ENCODE results near the gene PTPRK.
"Not testable (repeated sequence)": the region's sequence is repeated elsewhere in the genome, so short reads cannot be mapped to it uniquely, and the experiment has no call there.

PTPRK gene

GRCh38 chr6:127952176-127952575 lies 568.2 kb downstream of the PTPRK start:
- DNase-seq (ENCODE audit: low read depth), result no peak

GRCh38 chr6:127951172-127951917 lies 569.1 kb downstream of the PTPRK start:
- no peak for DNase-seq (ENCODE audit: low read depth)

GRCh38 chr6:127950566-127951145 lies 569.7 kb downstream of the PTPRK start:
- no peak for DNase-seq (ENCODE audit: low read depth)

GRCh38 chr6:127949251-127949650 lies 571.1 kb downstream of the PTPRK start:
- no peak for DNase-seq (ENCODE audit: low read depth)

GRCh38 chr6:127946388-127946787 lies 574.0 kb downstream of the PTPRK start:
- no peak for DNase-seq (ENCODE audit: low read depth)

- DNase-seq (ENCODE audit: low read depth), result no peak
These were observed 574.8 kb downstream of the PTPRK start for GRCh38 chr6:127945434-127946097.

- no peak for DNase-seq (ENCODE audit: low read depth)
These were observed 579.2 kb downstream of the PTPRK start for GRCh38 chr6:127941228-127941627.

GRCh38 chr6:127939442-127940066 lies 580.8 kb downstream of the PTPRK start:
- DNase-seq (ENCODE audit: low read depth), result no peak

GRCh38 chr6:127938701-127939100 lies 581.7 kb downstream of the PTPRK start:
- no peak for DNase-seq (ENCODE audit: low read depth)

- DNase-seq (ENCODE audit: low read depth), result no peak
These were observed 582.7 kb downstream of the PTPRK start for GRCh38 chr6:127937747-127938146.

GRCh38 chr6:127937102-127937501 lies 583.3 kb downstream of the PTPRK start:
- no peak for DNase-seq (ENCODE audit: low read depth)

- DNase-seq (ENCODE audit: low read depth), result no peak
These were observed 585.4 kb downstream of the PTPRK start for GRCh38 chr6:127934956-127935355.

- DNase-seq (ENCODE audit: low read depth), result no peak
These were observed 586.3 kb downstream of the PTPRK start for GRCh38 chr6:127933852-127934840.

- DNase-seq (ENCODE audit: low read depth), result no peak
These were observed 587.3 kb downstream of the PTPRK start for GRCh38 chr6:127933137-127933536.

- DNase-seq (ENCODE audit: low read depth), result no peak
These were observed 587.7 kb downstream of the PTPRK start for GRCh38 chr6:127932708-127933107.

- not testable (repeated sequence) for DNase-seq (ENCODE audit: low read depth)
These were observed 594.0 kb downstream of the PTPRK start for GRCh38 chr6:127926441-127926840.

GRCh38 chr6:127924440-127924839 lies 596.0 kb downstream of the PTPRK start:
- no peak for DNase-seq (ENCODE audit: low read depth)

GRCh38 chr6:127924031-127924430 lies 596.4 kb downstream of the PTPRK start:
- DNase-seq (ENCODE audit: low read depth), result no peak

- no peak for DNase-seq (ENCODE audit: low read depth)
These were observed 597.3 kb downstream of the PTPRK start for GRCh38 chr6:127923135-127923534.

GRCh38 chr6:127921982-127922381 lies 598.4 kb downstream of the PTPRK start:
- no peak for DNase-seq (ENCODE audit: low read depth)

- no peak for DNase-seq (ENCODE audit: low read depth)
These were observed 599.6 kb downstream of the PTPRK start for GRCh38 chr6:127920804-127921203.

All from activated T-cell treated with anti-CD3 and anti-CD28 coated beads for 24 hours (primary cell).